SK-N-SH (cell line): ENCODE results near the gene KCNT1. TPM values are rescaled to one million over a fixed set of nuclear protein-coding genes. Genes with fewer than 3 reads are reported as not detected.

Experiments used
- CTCF ChIA-PET: fragments of 300-600, 350-600 bp; formaldehyde crosslinking; extraction: SDS; loops from one replicate; lab custom pipeline; 2021; lab: Yijun Ruan, JAX
- POLR2A ChIA-PET: fragments of 350-600 bp; sonication (Branson Sonifier 250); formaldehyde crosslinking; extraction: SDS; loops from one replicate; lab custom pipeline; 2020; ENCODE audit warnings: antibody characterized with exemption, inconsistent platforms; lab: Yijun Ruan, JAX
- DNase-seq: peaks from one replicate; pipeline ENCODE4 v3.0.0; 2012
- H2AFZ ChIP-seq: fragments of 200-600 bp; sonication (generic); 2 replicates; pipeline ENCODE4 v1.8.1; 2016; ENCODE audit warnings: antibody characterized with exemption, mild to moderate bottlenecking, low read depth
- H3F3A ChIP-seq: fragments of 200-600 bp; sonication (generic); replicated peaks from 2 replicates; pipeline ENCODE3; 2016; ENCODE audit warnings: antibody characterized with exemption, mild to moderate bottlenecking; ENCODE audit not compliant: insufficient read depth
- H3K27ac ChIP-seq, 2 experiments: fragments of 200-500 bp in 1 of 2; fragments of 200-600 bp in 1 of 2; sonication (Bioruptor generic) in 1 of 2; sonication (generic), shearing (Covaris generic) in 1 of 2; 2 replicates each; pipeline versions ENCODE4 v1.5.1 to v1.6.1; 2014 to 2016; ENCODE audit warnings: low read depth in 2 of 2, inconsistent platforms in 1 of 2, low read length in 1 of 2, mild to moderate bottlenecking in 1 of 2, mixed read lengths in 1 of 2
- H3K27me3 ChIP-seq: fragments of 200-600 bp; sonication (generic), shearing (Covaris generic); 2 replicates; pipeline ENCODE4 v1.6.1; 2016; ENCODE audit warnings: mixed run types; ENCODE audit not compliant: insufficient read depth
- H3K36me3 ChIP-seq, 2 experiments: fragments of 200-500 bp in 1 of 2; fragments of 200-600 bp in 1 of 2; sonication (Bioruptor generic) in 1 of 2; sonication (generic) in 1 of 2; replicated peaks in 1 of 2; 2 replicates each; pipeline versions ENCODE3 to v1.5.1; 2014 to 2016; ENCODE audit warnings: low read length in 1 of 2, mild to moderate bottlenecking in 1 of 2; ENCODE audit not compliant: insufficient read depth in 2 of 2, control insufficient read depth in 1 of 2
- H3K4me1 ChIP-seq, 2 experiments: fragments of 200-500 bp in 1 of 2; fragments of 200-600 bp in 1 of 2; sonication (Bioruptor generic) in 1 of 2; sonication (generic), shearing (Covaris generic) in 1 of 2; 2 replicates each; pipeline versions ENCODE4 v1.5.1 to v1.6.1; 2014 to 2016; ENCODE audit warnings: low read depth in 1 of 2, low read length in 1 of 2, mixed run types in 1 of 2; ENCODE audit not compliant: insufficient read depth in 2 of 2, control insufficient read depth in 1 of 2
- H3K4me2 ChIP-seq: fragments of 200-600 bp; sonication (generic), shearing (Covaris generic); 2 replicates; pipeline ENCODE4 v1.6.1; 2017; ENCODE audit warnings: mixed run types
- H3K4me3 ChIP-seq, 2 experiments: fragments of 200-500 bp in 1 of 2; fragments of 200-600 bp in 1 of 2; sonication (Bioruptor generic) in 1 of 2; sonication (generic), shearing (Covaris generic) in 1 of 2; 2 replicates each; pipeline versions ENCODE4 v1.5.1 to v1.8.1; 2014 to 2016; ENCODE audit warnings: low read depth in 2 of 2, inconsistent platforms in 1 of 2, low read length in 1 of 2, mild to moderate bottlenecking in 1 of 2, mixed read lengths in 1 of 2, moderate library complexity in 1 of 2
- H3K79me2 ChIP-seq: fragments of 200-600 bp; sonication (generic); 2 replicates; pipeline ENCODE4 v1.8.1; 2017; ENCODE audit warnings: mild to moderate bottlenecking; ENCODE audit not compliant: insufficient read depth
- H3K9ac ChIP-seq: fragments of 200-600 bp; sonication (generic); 2 replicates; pipeline ENCODE4 v1.6.1; 2017; ENCODE audit warnings: mixed run types
- H3K9me2 ChIP-seq: fragments of 200-600 bp; sonication (generic); 2 replicates; pipeline ENCODE4 v1.6.1; 2017; ENCODE audit warnings: mixed run types
- H3K9me3 ChIP-seq: fragments of 200-600 bp; sonication (generic); 2 replicates; pipeline ENCODE4 v1.6.1; 2017; ENCODE audit warnings: mixed run types, mild to moderate bottlenecking, moderate library complexity
- H4K20me1 ChIP-seq: fragments of 200-600 bp; sonication (generic); 2 replicates; pipeline ENCODE4 v1.6.1; 2017; ENCODE audit warnings: mild to moderate bottlenecking, mixed run types; ENCODE audit not compliant: insufficient read depth
- CHD2 ChIP-seq: fragments of 150-350 bp; IDR thresholded peaks from 2 replicates; pipeline ENCODE4 v1.6.1; 2018; ENCODE audit warnings: low read length; ENCODE audit not compliant: partially characterized antibody
- ELF1 ChIP-seq: IDR thresholded peaks from 2 replicates; pipeline ENCODE4 v1.4.0; 2012
- EZH2phosphoT487 ChIP-seq: fragments of 200-600 bp; sonication (generic); IDR thresholded peaks from 2 replicates; pipeline ENCODE4 v1.6.1; 2017; ENCODE audit warnings: low read depth, mixed run types, mild to moderate bottlenecking, antibody characterized with exemption, moderate library complexity, borderline replicate concordance
- FOSL2 ChIP-seq: IDR thresholded peaks from 2 replicates; pipeline ENCODE4 v1.4.0; 2012; ENCODE audit warnings: low read depth, mild to moderate bottlenecking, moderate library complexity, borderline replicate concordance
- FOXM1 ChIP-seq: IDR thresholded peaks from 2 replicates; pipeline ENCODE4 v1.4.0; 2012; ENCODE audit warnings: low read depth, mild to moderate bottlenecking
- GATA2 ChIP-seq: sonication (generic); formaldehyde crosslinking; IDR thresholded peaks from 2 replicates; pipeline ENCODE4 v1.5.0; 2020; ENCODE audit warnings: mild to moderate bottlenecking, missing genetic modification reagents
- IRF3 ChIP-seq: fragments of 150-350 bp; IDR thresholded peaks from 2 replicates; pipeline ENCODE4 v1.6.1; 2016; ENCODE audit warnings: mild to moderate bottlenecking, low read depth, low read length
- JUND ChIP-seq: IDR thresholded peaks from 2 replicates; pipeline ENCODE4 v1.4.0; 2012
- MAX ChIP-seq: IDR thresholded peaks from 2 replicates; pipeline ENCODE4 v1.4.0; 2012; ENCODE audit warnings: low read depth
- MEF2A ChIP-seq: IDR thresholded peaks from 2 replicates; pipeline ENCODE4 v1.4.0; 2012; ENCODE audit warnings: low read depth, borderline replicate concordance
- POLR2AphosphoS5 ChIP-seq: IDR thresholded peaks from 2 replicates; pipeline ENCODE4 v1.6.1; 2012; ENCODE audit warnings: low read depth, low read length
- RCOR1 ChIP-seq: fragments of 150-350 bp; IDR thresholded peaks from 2 replicates; pipeline ENCODE4 v1.6.1; 2017; ENCODE audit warnings: antibody characterized with exemption, low read length
- SIN3A ChIP-seq: IDR thresholded peaks from 2 replicates; pipeline ENCODE4 v1.6.1; 2012; ENCODE audit warnings: low read depth, mild to moderate bottlenecking, low read length, moderate library complexity, borderline replicate concordance
- TCF12 ChIP-seq: IDR thresholded peaks from 2 replicates; pipeline ENCODE4 v1.4.0; 2012
- TEAD4 ChIP-seq: IDR thresholded peaks from 2 replicates; pipeline ENCODE4 v1.4.0; 2012; ENCODE audit warnings: mild to moderate bottlenecking, borderline replicate concordance; ENCODE audit not compliant: insufficient read depth
- USF1 ChIP-seq: IDR thresholded peaks from 2 replicates; pipeline ENCODE4 v1.4.0; 2012; ENCODE audit warnings: low read depth, borderline replicate concordance
- YY1 ChIP-seq: IDR thresholded peaks from 2 replicates; pipeline ENCODE4 v1.4.0; 2012; ENCODE audit warnings: low read depth, mild to moderate bottlenecking
- WGBS: methylation state at CpG from one replicate; pipeline ENCODE4 v1.1.6; 2017; ENCODE audit warnings: low lambda C conversion rate; 5-methylcytosine and 5-hydroxymethylcytosine counted together
- polyA plus RNA-seq, 3 experiments: library from polyadenylated mRNA; depleted of rRNA; stranded (reverse); fragments of >200 nt; gene quantifications; 2 replicates each; pipeline ENCODE4 v1.2.3, GENCODE V29; 2012

The KCNT1 gene
- polyA plus RNA-seq, 1 of the 3 experiments (the other 2 are of a cell fraction), result 0.08 TPM

- Histone ChIP-seq H3K27me3 (no peaks in the 10 kb centered on the region), H3K9me2 (no peaks in the 10 kb centered on the region), H3K36me3 (no peaks in the 10 kb centered on the region), H3K9ac (no peak overlapping the region), H3F3A (no peaks in the 10 kb centered on the region), H4K20me1 (no peaks in the 10 kb centered on the region), H3K27ac (no peak overlapping the region), H2AFZ (no peak overlapping the region), H3K4me2 (no peak overlapping the region), H3K4me3 (no peak overlapping the region), H3K4me1 (no peaks in the 10 kb centered on the region), H3K79me2 (no peaks in the 10 kb centered on the region), H3K9me3 (no peaks in the 10 kb centered on the region)
- no peak for DNase-seq
- CTCF ChIA-PET, result interaction anchor here (3.8 kb wide), 1 partner anchor 8 kb away, joined by 23 read pairs; no protein-coding TSS in a partner anchor
- no peak for TF ChIP-seq MAX
- no peak for TF ChIP-seq TCF12
- TF ChIP-seq FOSL2, result no peak
- TF ChIP-seq JUND, result no peak
- no peak for TF ChIP-seq RCOR1
- no peak for TF ChIP-seq CHD2
- POLR2A ChIA-PET, result no interaction called here
- WGBS, result 69% methylated on average over 7 of the region's 13 CpGs
Measured at GRCh38 chr9:135789838-135790291, 87.9 kb downstream of the KCNT1 start.

GRCh38 chr9:135790356-135790755 lies 88.4 kb downstream of the KCNT1 start:
- Histone ChIP-seq H3K9me3 (no peaks in the 10 kb centered on the region), H3K4me2 (no peak overlapping the region), H3K27me3 (no peaks in the 10 kb centered on the region), H3K36me3 (no peaks in the 10 kb centered on the region), H3K4me1 (no peaks in the 10 kb centered on the region), H2AFZ (no peak overlapping the region), H4K20me1 (no peaks in the 10 kb centered on the region), H3K79me2 (no peaks in the 10 kb centered on the region), H3K9ac (no peak overlapping the region), H3K4me3 (no peak overlapping the region), H3K9me2 (no peaks in the 10 kb centered on the region), H3K27ac (no peak overlapping the region), H3F3A (no peaks in the 10 kb centered on the region)
- DNase-seq, result no peak
- ChIA-PET CTCF (no interaction called here), POLR2A (no interaction called here)
- WGBS, result no CpG with 5 or more reads among the region's 10 CpGs
- TF ChIP-seq POLR2AphosphoS5 (no peak), GATA2 (no peak), CHD2 (no peak), SIN3A (no peak), FOXM1 (no peak), MAX (no peak), RCOR1 (no peak), MEF2A (no peak), YY1 (no peak), USF1 (no peak), ELF1 (no peak), TCF12 (no peak), IRF3 (no peak), TEAD4 (no peak), EZH2phosphoT487 (no peak)
